ENCODE data around the gene TFEB. TPM values are rescaled to one million over a fixed set of nuclear protein-coding genes. Genes with fewer than 3 reads are reported as not detected.

Gene TFEB
- total and polyA plus RNA-seq, 10 of the 15 experiments (the other 5 are each of a cell fraction or from before 2014, with no cell fraction given) = 0.84 to 108 (median 60.8) TPM

GRCh38 chr6:41706876-41707564, 28.4 kb downstream of the TFEB start (continued):
- no peak; the same call in 1 of the 2 replicates for TF ChIP-seq USF2 (IDR thresholded peaks at IDR 0.05; ENCODE audit: borderline replicate concordance, low read depth, low read length)
- peak; percentile 78 for TF ChIP-seq POLR2A (IDR thresholded peaks at IDR 0.05; ENCODE audit: low read depth, low read length)
- no peak for TF ChIP-seq SMC3 (IDR thresholded peaks at IDR 0.05; ENCODE audit: borderline replicate concordance, low read length)
- TF ChIP-seq GATAD2B (conservative IDR thresholded peaks at IDR 0.05; ENCODE audit: low read depth) = 0 out of 2 replicates have a peak, but pooled peaks have one; percentile 38
- no peak for TF ChIP-seq NR2C2 (IDR thresholded peaks at IDR 0.05; ENCODE audit: borderline replicate concordance, control insufficient read depth, insufficient read length, low read depth)
- 0 out of 2 replicates have a peak, but pooled peaks have one; percentile 26 for TF ChIP-seq RB1 (IDR thresholded peaks at IDR 0.05; ENCODE audit: borderline replicate concordance)
- peak; percentile 21; the same call in 1 of the 2 replicates for TF ChIP-seq BRCA1 (IDR thresholded peaks at IDR 0.05; ENCODE audit: low read depth, low read length)
- TF ChIP-seq BMI1 (IDR thresholded peaks at IDR 0.05; ENCODE audit: borderline replicate concordance) = no peak
- TF ChIP-seq ESRRA (IDR thresholded peaks at IDR 0.05; ENCODE audit: low read length) = no peak
- TF ChIP-seq SIN3A (IDR thresholded peaks at IDR 0.05; ENCODE audit: low read depth, low read length) = no peak
- TF ChIP-seq EED (IDR thresholded peaks at IDR 0.05; ENCODE audit: low read depth) = 0 out of 2 replicates have a peak, but pooled peaks have one; percentile 20
- TF ChIP-seq, protein P1, sequence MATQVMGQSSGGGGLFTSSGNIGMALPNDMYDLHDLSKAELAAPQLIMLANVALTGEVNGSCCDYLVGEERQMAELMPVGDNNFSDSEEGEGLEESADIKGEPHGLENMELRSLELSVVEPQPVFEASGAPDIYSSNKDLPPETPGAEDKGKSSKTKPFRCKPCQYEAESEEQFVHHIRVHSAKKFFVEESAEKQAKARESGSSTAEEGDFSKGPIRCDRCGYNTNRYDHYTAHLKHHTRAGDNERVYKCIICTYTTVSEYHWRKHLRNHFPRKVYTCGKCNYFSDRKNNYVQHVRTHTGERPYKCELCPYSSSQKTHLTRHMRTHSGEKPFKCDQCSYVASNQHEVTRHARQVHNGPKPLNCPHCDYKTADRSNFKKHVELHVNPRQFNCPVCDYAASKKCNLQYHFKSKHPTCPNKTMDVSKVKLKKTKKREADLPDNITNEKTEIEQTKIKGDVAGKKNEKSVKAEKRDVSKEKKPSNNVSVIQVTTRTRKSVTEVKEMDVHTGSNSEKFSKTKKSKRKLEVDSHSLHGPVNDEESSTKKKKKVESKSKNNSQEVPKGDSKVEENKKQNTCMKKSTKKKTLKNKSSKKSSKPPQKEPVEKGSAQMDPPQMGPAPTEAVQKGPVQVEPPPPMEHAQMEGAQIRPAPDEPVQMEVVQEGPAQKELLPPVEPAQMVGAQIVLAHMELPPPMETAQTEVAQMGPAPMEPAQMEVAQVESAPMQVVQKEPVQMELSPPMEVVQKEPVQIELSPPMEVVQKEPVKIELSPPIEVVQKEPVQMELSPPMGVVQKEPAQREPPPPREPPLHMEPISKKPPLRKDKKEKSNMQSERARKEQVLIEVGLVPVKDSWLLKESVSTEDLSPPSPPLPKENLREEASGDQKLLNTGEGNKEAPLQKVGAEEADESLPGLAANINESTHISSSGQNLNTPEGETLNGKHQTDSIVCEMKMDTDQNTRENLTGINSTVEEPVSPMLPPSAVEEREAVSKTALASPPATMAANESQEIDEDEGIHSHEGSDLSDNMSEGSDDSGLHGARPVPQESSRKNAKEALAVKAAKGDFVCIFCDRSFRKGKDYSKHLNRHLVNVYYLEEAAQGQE (IDR thresholded peaks at IDR 0.05; ENCODE audit: low read depth, low read length) = no peak
- TF ChIP-seq, protein P2, sequence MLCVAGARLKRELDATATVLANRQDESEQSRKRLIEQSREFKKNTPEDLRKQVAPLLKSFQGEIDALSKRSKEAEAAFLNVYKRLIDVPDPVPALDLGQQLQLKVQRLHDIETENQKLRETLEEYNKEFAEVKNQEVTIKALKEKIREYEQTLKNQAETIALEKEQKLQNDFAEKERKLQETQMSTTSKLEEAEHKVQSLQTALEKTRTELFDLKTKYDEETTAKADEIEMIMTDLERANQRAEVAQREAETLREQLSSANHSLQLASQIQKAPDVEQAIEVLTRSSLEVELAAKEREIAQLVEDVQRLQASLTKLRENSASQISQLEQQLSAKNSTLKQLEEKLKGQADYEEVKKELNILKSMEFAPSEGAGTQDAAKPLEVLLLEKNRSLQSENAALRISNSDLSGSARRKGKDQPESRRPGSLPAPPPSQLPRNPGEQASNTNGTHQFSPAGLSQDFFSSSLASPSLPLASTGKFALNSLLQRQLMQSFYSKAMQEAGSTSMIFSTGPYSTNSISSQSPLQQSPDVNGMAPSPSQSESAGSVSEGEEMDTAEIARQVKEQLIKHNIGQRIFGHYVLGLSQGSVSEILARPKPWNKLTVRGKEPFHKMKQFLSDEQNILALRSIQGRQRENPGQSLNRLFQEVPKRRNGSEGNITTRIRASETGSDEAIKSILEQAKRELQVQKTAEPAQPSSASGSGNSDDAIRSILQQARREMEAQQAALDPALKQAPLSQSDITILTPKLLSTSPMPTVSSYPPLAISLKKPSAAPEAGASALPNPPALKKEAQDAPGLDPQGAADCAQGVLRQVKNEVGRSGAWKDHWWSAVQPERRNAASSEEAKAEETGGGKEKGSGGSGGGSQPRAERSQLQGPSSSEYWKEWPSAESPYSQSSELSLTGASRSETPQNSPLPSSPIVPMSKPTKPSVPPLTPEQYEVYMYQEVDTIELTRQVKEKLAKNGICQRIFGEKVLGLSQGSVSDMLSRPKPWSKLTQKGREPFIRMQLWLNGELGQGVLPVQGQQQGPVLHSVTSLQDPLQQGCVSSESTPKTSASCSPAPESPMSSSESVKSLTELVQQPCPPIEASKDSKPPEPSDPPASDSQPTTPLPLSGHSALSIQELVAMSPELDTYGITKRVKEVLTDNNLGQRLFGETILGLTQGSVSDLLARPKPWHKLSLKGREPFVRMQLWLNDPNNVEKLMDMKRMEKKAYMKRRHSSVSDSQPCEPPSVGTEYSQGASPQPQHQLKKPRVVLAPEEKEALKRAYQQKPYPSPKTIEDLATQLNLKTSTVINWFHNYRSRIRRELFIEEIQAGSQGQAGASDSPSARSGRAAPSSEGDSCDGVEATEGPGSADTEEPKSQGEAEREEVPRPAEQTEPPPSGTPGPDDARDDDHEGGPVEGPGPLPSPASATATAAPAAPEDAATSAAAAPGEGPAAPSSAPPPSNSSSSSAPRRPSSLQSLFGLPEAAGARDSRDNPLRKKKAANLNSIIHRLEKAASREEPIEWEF (IDR thresholded peaks at IDR 0.05; ENCODE audit: insufficient replicate concordance, low read depth, low read length) = no peak
- TF ChIP-seq HDGF (IDR thresholded peaks at IDR 0.05) = 0 out of 2 replicates have a peak, but pooled peaks have one; percentile 11
- no peak for TF ChIP-seq RELA (IDR thresholded peaks at IDR 0.05; ENCODE audit: borderline replicate concordance, partially characterized antibody)

All from GM12878 (cell line).